ENCODE measurements around the gene KRT35.

Gene KRT35

GRCh38 chr17:41518789-41519449, 38.0 kb upstream of the KRT35 start, which contains the start of gene KRT15:
TSS of gene KRT15 (minus strand) at chr17:41518890. CDS start at chr17:41518827, 63 bp downstream.
- no peak for DNase-seq (ENCODE audit: low read depth, low spot score)
- in situ Hi-C loops (cut with HindIII; ENCODE audit: low sequenced_read_pairs), result no loop called here
- TF ChIP-seq CTCF (IDR thresholded peaks at IDR 0.05; ENCODE audit: low read depth, low read length), result no peak
- H3K4me3 ChIP-seq (ENCODE audit: low read depth, low read length), result no peak within 1 kb of the TSS

GRCh38 chr17:41518031-41518430, 37.1 kb upstream of the KRT35 start:
- in situ Hi-C loops (cut with HindIII; ENCODE audit: low sequenced_read_pairs), result no loop called here
- TF ChIP-seq CTCF (IDR thresholded peaks at IDR 0.05; ENCODE audit: low read depth, low read length), result no peak
- no peak overlapping the region for H3K4me3 ChIP-seq (ENCODE audit: low read depth, low read length)
- no peak for DNase-seq (ENCODE audit: low read depth, low spot score)

DNA sequence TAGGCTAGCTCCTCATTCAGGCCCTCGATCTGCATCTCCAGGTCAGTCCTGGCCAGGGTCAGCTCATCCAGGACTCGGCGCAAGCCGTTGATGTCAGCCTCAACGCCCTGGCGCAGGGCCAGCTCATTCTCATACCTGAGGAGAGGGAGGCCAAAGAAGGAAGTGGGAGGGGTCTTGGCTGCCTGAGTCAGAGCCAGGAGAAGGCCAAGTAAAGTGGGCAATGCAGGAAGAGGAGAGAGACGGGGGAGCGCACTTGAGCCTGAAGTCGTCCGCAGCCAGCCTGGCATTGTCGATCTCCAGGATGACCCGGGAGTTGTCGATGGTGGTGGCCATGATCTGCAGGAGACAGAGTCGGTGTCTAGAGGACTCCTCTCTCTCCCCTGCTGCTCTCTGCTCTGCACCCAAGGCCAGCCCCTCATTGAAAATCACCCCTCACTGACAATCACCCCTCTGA, 35.9 kb upstream of the KRT35 start:
- no peak for DNase-seq (ENCODE audit: low read depth, low spot score)
- TF ChIP-seq CTCF (IDR thresholded peaks at IDR 0.05; ENCODE audit: low read depth, low read length), result no peak
- H3K4me3 ChIP-seq (ENCODE audit: low read depth, low read length), result no peak overlapping the region
- in situ Hi-C loops (cut with HindIII; ENCODE audit: low sequenced_read_pairs), result no loop called here

DNA sequence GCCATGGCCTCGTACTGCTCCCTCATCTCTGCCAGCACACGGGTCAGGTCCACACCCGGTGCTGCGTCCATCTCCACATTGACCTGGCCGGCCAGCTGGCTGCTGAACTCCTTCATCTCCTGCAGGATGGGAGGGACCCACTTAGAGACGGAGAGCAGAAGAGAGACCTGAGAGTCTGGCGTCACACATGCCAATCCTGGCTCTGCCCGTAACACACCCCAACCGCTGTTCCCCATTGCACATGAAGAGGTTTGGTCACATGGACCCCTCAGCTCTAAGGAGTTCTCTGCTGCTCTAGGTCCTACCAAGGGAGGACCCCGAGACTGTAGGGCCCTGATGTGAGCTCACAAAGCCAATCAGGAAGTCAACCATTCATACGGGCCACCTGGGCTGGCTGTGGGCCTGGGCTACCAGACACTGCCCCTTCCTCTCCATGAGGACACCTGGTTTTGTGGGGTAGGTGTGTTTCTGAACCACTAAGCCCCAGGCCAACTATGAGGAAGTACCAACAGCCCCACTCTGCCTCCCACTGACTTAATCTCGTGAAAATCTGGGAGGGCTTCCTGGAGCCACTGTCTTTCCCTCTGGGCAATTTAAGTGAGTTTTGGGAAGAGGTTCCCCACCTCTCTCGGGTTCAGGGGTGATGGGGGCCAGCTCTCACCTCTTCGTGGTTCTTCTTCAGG, 35.3 kb upstream of the KRT35 start:
- no peak for TF ChIP-seq CTCF (IDR thresholded peaks at IDR 0.05; ENCODE audit: low read depth, low read length)
- no peak overlapping the region for H3K4me3 ChIP-seq (ENCODE audit: low read depth, low read length)
- in situ Hi-C loops (cut with HindIII; ENCODE audit: low sequenced_read_pairs), result no loop called here
- no peak for DNase-seq (ENCODE audit: low read depth, low spot score)

GRCh38 chr17:41513168-41513547, 32.2 kb upstream of the KRT35 start:
- H3K4me3 ChIP-seq (ENCODE audit: low read depth, low read length), result no peak overlapping the region
- in situ Hi-C loops (cut with HindIII; ENCODE audit: low sequenced_read_pairs), result no loop called here
- TF ChIP-seq CTCF (IDR thresholded peaks at IDR 0.05; ENCODE audit: low read depth, low read length), result no peak
- DNase-seq (ENCODE audit: low read depth, low spot score), result no peak

DNA sequence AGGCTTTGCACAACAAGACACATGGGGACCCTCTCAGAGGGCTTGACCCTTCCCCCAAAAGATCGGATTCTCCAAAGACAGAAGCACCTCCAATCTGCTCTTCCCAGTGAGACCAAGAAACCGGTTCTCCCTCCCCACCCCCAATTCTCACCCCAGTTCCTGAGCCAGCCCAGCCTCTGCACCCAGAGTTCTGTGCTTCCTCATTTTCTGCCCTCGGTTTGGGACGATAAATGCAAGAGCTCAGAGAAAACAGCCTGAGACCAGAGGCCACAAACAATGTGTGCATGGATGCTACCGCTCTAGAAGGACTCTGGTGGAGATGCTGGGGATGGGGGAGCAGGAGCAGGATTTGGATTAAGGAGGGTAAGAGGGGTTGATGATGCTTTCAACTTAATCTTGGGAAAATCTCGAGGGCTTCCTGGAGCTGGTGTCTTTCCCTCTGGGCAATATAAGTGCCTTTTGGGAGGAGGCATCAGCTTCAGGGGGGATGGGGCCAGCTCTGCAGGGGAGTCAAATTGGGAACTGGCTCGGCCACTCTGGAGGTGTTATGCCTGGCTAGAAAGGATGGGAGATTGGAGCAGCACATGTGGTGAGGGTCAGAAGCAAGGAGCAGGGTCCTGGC, 31.7 kb upstream of the KRT35 start:
- in situ Hi-C loops (cut with HindIII; ENCODE audit: low sequenced_read_pairs), result no loop called here
- no peak for TF ChIP-seq CTCF (IDR thresholded peaks at IDR 0.05; ENCODE audit: low read depth, low read length)
- H3K4me3 ChIP-seq (ENCODE audit: low read depth, low read length), result no peak overlapping the region
- DNase-seq (ENCODE audit: low read depth, low spot score), result no peak
